Measurements from ENCODE around the gene UBN2.
"Not testable (repeated sequence)": the region's sequence is repeated elsewhere in the genome, so short reads cannot be mapped to it uniquely, and the experiment has no call there.

DNA sequence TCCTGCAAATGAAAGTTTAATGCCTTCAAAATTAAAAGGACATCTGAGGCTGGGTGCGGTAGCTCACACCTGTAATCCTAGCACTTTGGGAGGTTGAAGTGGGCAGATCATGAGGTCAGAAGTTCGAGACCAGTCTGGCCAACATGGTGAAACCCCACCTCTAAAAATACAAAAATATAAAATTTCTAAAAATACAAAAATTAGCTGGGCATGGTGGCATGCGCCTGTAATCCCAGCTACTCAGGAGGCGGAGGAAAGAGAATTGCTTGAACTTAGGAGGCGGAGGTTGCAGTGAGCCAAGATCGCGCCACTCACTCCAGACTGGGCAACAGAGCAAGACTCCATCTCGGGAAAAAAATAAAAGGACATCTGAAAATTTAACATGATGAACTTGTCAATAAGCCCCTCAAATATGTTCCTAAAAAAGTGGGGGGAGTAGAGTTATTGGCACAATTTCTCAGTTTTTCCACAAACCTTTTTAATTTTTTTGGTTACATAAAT, 4.0 kb upstream of the UBN2 start:
- not testable (repeated sequence) for TF ChIP-seq TAF1, POLR2A (IDR thresholded peaks at IDR 0.05; ENCODE audit: low read depth, low read length)
